Duodenal mucosa (tissue), 2 donors: ENCODE data around the gene BAIAP3.
A peak's percentile ranks its signal among the peaks of the same experiment; 100 is the strongest.

Source experiments
- H3K27ac ChIP-seq: one replicate; pipeline ENCODE4 v1.7.0; 2013; ENCODE audit warnings: low read depth, low read length
- H3K27me3 ChIP-seq, 2 donors: one replicate each; pipeline ENCODE4 v1.7.0; 2013; ENCODE audit warnings: low read length in 2 of 2, control low read depth in 1 of 2; ENCODE audit not compliant: insufficient read depth in 2 of 2, control insufficient read depth in 1 of 2
- H3K36me3 ChIP-seq, 2 donors: one replicate each; pipeline ENCODE4 v1.7.0; 2013; ENCODE audit warnings: low read length in 2 of 2, control low read depth in 1 of 2; ENCODE audit not compliant: insufficient read depth in 2 of 2, control insufficient read depth in 1 of 2
- H3K4me1 ChIP-seq, 2 donors: one replicate each; pipeline ENCODE4 v1.7.0; 2013; ENCODE audit warnings: low read length in 2 of 2, control low read depth in 1 of 2; ENCODE audit not compliant: insufficient read depth in 2 of 2, control insufficient read depth in 1 of 2
- H3K4me3 ChIP-seq, 2 donors: one replicate each; pipeline ENCODE4 v1.7.0; 2013; ENCODE audit warnings: low read length in 2 of 2, low read depth in 1 of 2
- H3K9ac ChIP-seq, 2 donors: one replicate each; pipeline ENCODE4 v1.7.0; 2013; ENCODE audit warnings: low read length in 2 of 2, low read depth in 1 of 2
- H3K9me3 ChIP-seq, 2 donors: one replicate each; pipeline ENCODE4 v1.7.0; 2013; ENCODE audit warnings: low read length in 2 of 2, control low read depth in 1 of 2; ENCODE audit not compliant: control insufficient read depth in 1 of 2

The BAIAP3 gene

DNA sequence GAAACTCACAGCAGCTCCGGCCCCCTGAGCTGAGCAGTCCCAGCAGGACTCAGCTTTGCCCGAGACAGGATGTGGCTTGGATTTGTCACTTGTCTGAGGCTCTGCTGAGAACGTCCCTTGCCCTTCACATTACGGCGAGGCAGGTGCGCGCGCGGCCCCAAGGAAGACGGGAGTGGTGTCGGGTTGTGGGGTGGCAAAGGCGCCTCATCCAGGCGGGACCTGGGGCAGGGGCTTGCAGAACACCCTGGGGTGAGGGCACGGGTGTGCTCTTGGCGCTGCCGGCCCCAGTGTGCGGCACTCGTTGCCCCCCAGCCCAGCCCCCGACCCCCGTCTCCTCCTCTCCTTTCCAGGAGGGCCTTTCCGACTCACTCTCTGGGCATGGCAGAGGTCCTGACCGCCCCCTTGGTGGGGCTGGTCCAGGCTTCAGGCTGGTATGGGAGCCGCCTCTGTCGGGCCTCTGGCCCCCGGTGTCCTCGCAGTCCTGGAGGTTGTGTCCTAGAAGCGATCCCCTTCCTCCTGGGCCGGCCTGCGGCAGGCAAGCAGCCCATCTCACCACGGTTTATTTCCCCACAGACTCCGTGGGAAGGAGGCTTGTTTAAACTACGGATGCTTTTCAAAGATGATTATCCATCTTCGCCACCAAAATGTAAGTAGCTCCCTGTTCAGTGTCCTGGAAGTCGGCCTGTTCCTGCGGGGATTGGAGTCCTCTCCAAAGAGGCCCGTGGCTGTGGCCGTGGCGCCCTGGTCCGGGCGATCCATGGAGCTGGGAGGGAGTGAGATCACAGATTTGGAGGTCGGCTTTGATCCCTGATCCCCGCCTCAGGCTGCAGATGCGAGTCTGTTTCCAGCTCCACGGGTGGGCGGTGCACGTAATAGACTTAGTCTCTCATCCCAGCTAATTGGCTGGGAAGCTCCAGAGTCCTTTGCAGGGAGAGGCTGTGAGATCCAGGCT is 18.1 kb upstream of the BAIAP3 start:
- Histone ChIP-seq H3K4me1 (peaks cover 20 to 28% of the 10 kb centered on the region in 2 donors), H3K9ac (no peak overlapping the region), H3K27ac (no peak overlapping the region), H3K9me3 (no peaks in the 10 kb centered on the region), H3K27me3 (no peaks in the 10 kb centered on the region), H3K4me3 (no peak overlapping the region), H3K36me3 (peaks cover 47 to 77% of the 10 kb centered on the region in 2 donors)

GRCh38 chr16:1316033-1316405 is 17.4 kb upstream of the BAIAP3 start:
- Histone ChIP-seq H3K27ac (no peak overlapping the region), H3K36me3 (peaks cover 53 to 83% of the 10 kb centered on the region in 2 donors), H3K9me3 (no peaks in the 10 kb centered on the region), H3K27me3 (no peaks in the 10 kb centered on the region), H3K4me3 (no peak overlapping the region), H3K4me1 (peaks cover 18 to 21% of the 10 kb centered on the region in 2 donors), H3K9ac (no peak overlapping the region)

GRCh38 chr16:1317479-1318267 is 15.8 kb upstream of the BAIAP3 start:
- H3K4me3 ChIP-seq, result no peak overlapping the region
- H3K36me3 ChIP-seq, result peaks cover 59 to 88% of the 10 kb centered on the region in 2 donors

DNA sequence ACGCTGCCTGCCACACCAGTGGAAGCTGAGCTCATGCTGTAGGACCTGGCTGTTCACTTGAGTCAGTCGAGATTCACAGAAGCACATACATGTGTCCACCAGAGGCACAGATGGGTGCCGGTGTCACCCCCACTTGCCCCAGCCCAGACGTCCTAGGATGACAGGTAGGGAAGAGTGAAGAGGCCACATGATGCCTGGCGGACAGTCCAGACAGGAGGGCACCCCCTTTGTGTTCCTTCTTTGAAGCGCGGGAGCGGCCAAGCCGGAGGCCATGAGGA is 15.2 kb upstream of the BAIAP3 start:
- peaks cover 59 to 86% of the 10 kb centered on the region in 2 donors for H3K36me3 ChIP-seq
- no peak overlapping the region for H3K27ac ChIP-seq
- H3K9me3 ChIP-seq, result no peaks in the 10 kb centered on the region
- H3K27me3 ChIP-seq, result no peaks in the 10 kb centered on the region
- H3K4me3 ChIP-seq, result no peak overlapping the region
- H3K4me1 ChIP-seq, result no peaks in the 10 kb centered on the region
- no peak overlapping the region for H3K9ac ChIP-seq

More at GRCh38 chr16:1317479-1318267, 15.8 kb upstream of the BAIAP3 start:
- no peak overlapping the region for H3K27ac ChIP-seq
- no peaks in the 10 kb centered on the region for H3K27me3 ChIP-seq
- H3K9me3 ChIP-seq, result no peaks in the 10 kb centered on the region
- peaks cover 5% of the 10 kb centered on the region in 2 donors for H3K4me1 ChIP-seq
- H3K9ac ChIP-seq, result no peak overlapping the region

DNA sequence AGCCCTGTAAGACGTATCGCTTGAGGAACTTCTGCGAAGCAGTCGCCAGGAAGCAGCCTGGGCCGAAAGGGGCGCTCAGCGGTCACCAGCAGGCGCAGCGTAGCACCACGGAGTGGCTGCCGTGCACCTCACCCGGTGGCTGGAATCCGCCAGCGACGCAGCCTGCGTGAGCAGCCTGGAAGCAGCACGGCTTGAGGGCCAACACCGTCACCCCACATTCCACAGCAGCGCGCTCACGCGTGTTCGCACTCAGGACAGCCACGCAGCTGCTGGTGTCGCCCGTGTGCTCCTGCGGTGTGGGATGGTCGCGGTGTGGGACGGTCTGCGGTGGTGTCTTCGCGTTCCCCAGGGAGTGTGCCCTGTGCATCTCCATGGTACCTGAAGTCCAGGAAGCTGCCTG is 14.4 kb upstream of the BAIAP3 start:
- Histone ChIP-seq H3K9me3 (no peaks in the 10 kb centered on the region), H3K27me3 (no peaks in the 10 kb centered on the region), H3K4me3 (no peak overlapping the region), H3K4me1 (no peaks in the 10 kb centered on the region), H3K36me3 (peaks cover 62 to 87% of the 10 kb centered on the region in 2 donors), H3K9ac (no peak overlapping the region), H3K27ac (no peak overlapping the region)

DNA sequence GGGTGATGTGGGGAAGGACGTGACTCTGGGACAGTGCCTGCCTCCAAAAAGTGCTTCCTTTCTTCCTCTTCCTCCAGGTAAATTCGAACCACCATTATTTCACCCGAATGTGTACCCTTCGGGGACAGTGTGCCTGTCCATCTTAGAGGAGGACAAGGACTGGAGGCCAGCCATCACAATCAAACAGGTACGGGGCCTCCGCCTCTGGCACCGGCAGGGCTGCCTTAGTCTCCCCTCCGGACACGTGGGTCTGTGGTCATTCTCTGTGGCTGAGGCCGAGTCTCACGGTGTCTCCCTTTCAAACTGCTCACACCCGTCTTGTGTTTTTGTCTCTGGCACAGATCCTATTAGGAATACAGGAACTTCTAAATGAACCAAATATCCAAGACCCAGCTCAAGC is 13.3 kb upstream of the BAIAP3 start:
- H3K9me3 ChIP-seq, result no peaks in the 10 kb centered on the region
- H3K36me3 ChIP-seq, result peaks cover 59 to 87% of the 10 kb centered on the region in 2 donors
- no peak overlapping the region for H3K9ac ChIP-seq
- H3K4me1 ChIP-seq, result no peaks in the 10 kb centered on the region
- no peak overlapping the region for H3K27ac ChIP-seq
- H3K4me3 ChIP-seq, result no peak overlapping the region
- no peaks in the 10 kb centered on the region for H3K27me3 ChIP-seq

GRCh38 chr16:1320658-1321240 is 12.7 kb upstream of the BAIAP3 start:
- H3K36me3 ChIP-seq, result peaks cover 53 to 84% of the 10 kb centered on the region in 2 donors
- no peaks in the 10 kb centered on the region for H3K27me3 ChIP-seq
- H3K9ac ChIP-seq, result no peak overlapping the region
- no peak overlapping the region for H3K4me3 ChIP-seq
- H3K27ac ChIP-seq, result no peak overlapping the region
- no peaks in the 10 kb centered on the region for H3K4me1 ChIP-seq
- H3K9me3 ChIP-seq, result no peaks in the 10 kb centered on the region

- Histone ChIP-seq H3K4me3 (no peak overlapping the region), H3K27me3 (no peaks in the 10 kb centered on the region), H3K9me3 (no peaks in the 10 kb centered on the region), H3K9ac (no peak overlapping the region), H3K36me3 (peaks cover 41 to 68% of the 10 kb centered on the region in 2 donors), H3K27ac (no peak overlapping the region), H3K4me1 (no peaks in the 10 kb centered on the region)
Measured at GRCh38 chr16:1322407-1322806, 11.0 kb upstream of the BAIAP3 start.

- Histone ChIP-seq H3K4me1 (no peaks in the 10 kb centered on the region), H3K36me3 (peaks cover 33 to 57% of the 10 kb centered on the region in 2 donors), H3K9me3 (no peaks in the 10 kb centered on the region), H3K9ac (no peak overlapping the region), H3K27ac (peak overlapping the region; percentile 6), H3K27me3 (no peaks in the 10 kb centered on the region), H3K4me3 (no peak overlapping the region)
Measured at GRCh38 chr16:1323296-1324239, 9.9 kb upstream of the BAIAP3 start.
